HCT116 (cell line): ENCODE results near the gene WASF2.
"Not testable (repeated sequence)": the region's sequence is repeated elsewhere in the genome, so short reads cannot be mapped to it uniquely, and the experiment has no call there.

Source experiments
- EZH2 ChIP-seq: fragments of 200-600 bp; sonication (generic); IDR thresholded peaks from 2 replicates; pipeline ENCODE4 v1.6.1; 2017; ENCODE audit warnings: antibody characterized with exemption, mixed run types
- EZH2phosphoT487 ChIP-seq: fragments of 200-600 bp; IDR thresholded peaks from 2 replicates; pipeline ENCODE4 v1.6.1; 2018; ENCODE audit warnings: antibody characterized with exemption, borderline replicate concordance
- SIN3A ChIP-seq: IDR thresholded peaks from 2 replicates; pipeline ENCODE4 v1.6.1; 2012; ENCODE audit warnings: low read depth
- TF ChIP-seq, protein P1 (sequence below), 3 experiments: fragments of 200-600 bp in 1 of 3; sonication (generic) in 1 of 3; IDR thresholded peaks in 2 of 3; conservative IDR thresholded peaks in 1 of 3; 2 replicates each; pipeline ENCODE4 v1.5.1; 2012 to 2017; ENCODE audit warnings: low read depth in 2 of 3, low read length in 2 of 3, antibody characterized with exemption in 1 of 3, borderline replicate concordance in 1 of 3, control low read depth in 1 of 3, mild to moderate bottlenecking in 1 of 3, mixed read lengths in 1 of 3, mixed run types in 1 of 3, moderate library complexity in 1 of 3; ENCODE audit not compliant: insufficient read depth in 1 of 3

DNA sequence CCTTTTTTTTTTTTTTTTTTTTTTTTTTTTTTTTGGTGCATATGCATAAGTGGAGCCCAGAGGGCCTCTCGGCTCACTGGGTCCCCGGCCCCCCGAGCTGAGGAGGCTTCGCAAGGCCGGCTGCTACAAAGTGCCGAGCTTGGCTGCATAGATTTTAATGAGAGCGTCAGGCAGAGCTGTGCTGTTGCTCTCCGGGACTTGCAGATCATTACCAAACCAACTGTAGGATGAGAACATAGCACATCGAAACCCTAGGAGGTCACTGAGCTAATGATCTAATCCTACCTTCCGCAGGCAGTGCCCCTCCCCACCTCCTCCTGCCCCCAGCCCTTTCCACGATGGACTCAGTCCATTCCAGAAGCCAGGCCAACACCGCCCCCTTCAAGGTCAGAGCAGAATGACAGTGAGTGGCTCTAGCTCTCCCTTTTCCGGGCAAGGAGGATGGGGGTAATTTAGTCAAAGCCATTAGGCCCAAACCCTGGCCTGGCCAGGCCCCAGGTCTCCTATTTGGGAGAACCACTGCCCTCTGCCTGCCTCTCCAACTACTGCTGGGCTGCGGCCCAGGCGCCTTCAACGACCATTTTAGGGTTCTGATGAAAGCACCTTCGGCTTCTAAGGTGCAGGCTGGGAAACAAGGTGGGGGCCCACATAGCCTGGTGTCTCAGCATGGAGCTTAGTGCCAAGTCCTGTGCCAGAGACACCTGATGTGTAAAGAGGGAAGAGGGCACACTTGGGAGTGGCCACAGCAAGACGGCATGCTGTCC, 84.2 kb downstream of the WASF2 start:
- TF ChIP-seq, protein P1, sequence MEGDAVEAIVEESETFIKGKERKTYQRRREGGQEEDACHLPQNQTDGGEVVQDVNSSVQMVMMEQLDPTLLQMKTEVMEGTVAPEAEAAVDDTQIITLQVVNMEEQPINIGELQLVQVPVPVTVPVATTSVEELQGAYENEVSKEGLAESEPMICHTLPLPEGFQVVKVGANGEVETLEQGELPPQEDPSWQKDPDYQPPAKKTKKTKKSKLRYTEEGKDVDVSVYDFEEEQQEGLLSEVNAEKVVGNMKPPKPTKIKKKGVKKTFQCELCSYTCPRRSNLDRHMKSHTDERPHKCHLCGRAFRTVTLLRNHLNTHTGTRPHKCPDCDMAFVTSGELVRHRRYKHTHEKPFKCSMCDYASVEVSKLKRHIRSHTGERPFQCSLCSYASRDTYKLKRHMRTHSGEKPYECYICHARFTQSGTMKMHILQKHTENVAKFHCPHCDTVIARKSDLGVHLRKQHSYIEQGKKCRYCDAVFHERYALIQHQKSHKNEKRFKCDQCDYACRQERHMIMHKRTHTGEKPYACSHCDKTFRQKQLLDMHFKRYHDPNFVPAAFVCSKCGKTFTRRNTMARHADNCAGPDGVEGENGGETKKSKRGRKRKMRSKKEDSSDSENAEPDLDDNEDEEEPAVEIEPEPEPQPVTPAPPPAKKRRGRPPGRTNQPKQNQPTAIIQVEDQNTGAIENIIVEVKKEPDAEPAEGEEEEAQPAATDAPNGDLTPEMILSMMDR (IDR thresholded peaks at IDR 0.05 in 2 of 3, conservative IDR thresholded peaks at IDR 0.05 in 1 of 3; ENCODE audit: borderline replicate concordance in 1 of 3, insufficient read depth in 1 of 3, low read depth in 2 of 3, low read length in 2 of 3) = not testable (repeated sequence)
- not testable (repeated sequence) for TF ChIP-seq SIN3A, EZH2phosphoT487, EZH2
